CD4-positive, alpha-beta T cell treated with Interleukin-21 for 1 hour (primary cell): Measurements from ENCODE around the gene PLCB4.

Source experiments
- DNase-seq: peaks from one replicate; pipeline ENCODE4 v3.0.0-alpha.2; 2020

PLCB4 gene

GRCh38 chr20:9185511-9185910, 116.6 kb downstream of the PLCB4 start:
- DNase-seq = no peak

- no peak for DNase-seq
Observed at GRCh38 chr20:9186396-9186795, 117.5 kb downstream of the PLCB4 start.

GRCh38 chr20:9195031-9195430, 126.1 kb downstream of the PLCB4 start:
- no peak for DNase-seq

- no peak for DNase-seq
Observed at GRCh38 chr20:9196110-9196509, 127.2 kb downstream of the PLCB4 start.

GRCh38 chr20:9198460-9198859, 129.6 kb downstream of the PLCB4 start:
- DNase-seq = no peak

GRCh38 chr20:9200196-9200595, 131.3 kb downstream of the PLCB4 start:
- DNase-seq = no peak

GRCh38 chr20:9200620-9201019, 131.7 kb downstream of the PLCB4 start:
- DNase-seq = no peak

GRCh38 chr20:9202420-9203080, 133.7 kb downstream of the PLCB4 start:
- no peak for DNase-seq

GRCh38 chr20:9203081-9203447, 134.2 kb downstream of the PLCB4 start:
- no peak for DNase-seq

- DNase-seq = no peak
Observed at GRCh38 chr20:9204979-9205378, 136.1 kb downstream of the PLCB4 start.

GRCh38 chr20:9206486-9206885, 137.6 kb downstream of the PLCB4 start:
- DNase-seq = no peak

GRCh38 chr20:9207253-9207652, 138.4 kb downstream of the PLCB4 start:
- DNase-seq = no peak

GRCh38 chr20:9210356-9210755, 141.5 kb downstream of the PLCB4 start:
- DNase-seq = no peak

- DNase-seq = no peak
Observed at GRCh38 chr20:9211016-9211760, 142.3 kb downstream of the PLCB4 start.

GRCh38 chr20:9212735-9213134, 143.8 kb downstream of the PLCB4 start:
- no peak for DNase-seq

GRCh38 chr20:9214685-9215084, 145.8 kb downstream of the PLCB4 start:
- DNase-seq = no peak

- DNase-seq = no peak
Observed at GRCh38 chr20:9215539-9215938, 146.7 kb downstream of the PLCB4 start.

GRCh38 chr20:9218531-9218961, 149.7 kb downstream of the PLCB4 start:
- DNase-seq = no peak

GRCh38 chr20:9220874-9221547, 152.1 kb downstream of the PLCB4 start:
- DNase-seq = no peak

- no peak for DNase-seq
Observed at GRCh38 chr20:9223296-9223695, 154.4 kb downstream of the PLCB4 start.

- no peak for DNase-seq
Observed at GRCh38 chr20:9225879-9226278, 157.0 kb downstream of the PLCB4 start.

GRCh38 chr20:9227896-9228615, 159.2 kb downstream of the PLCB4 start:
- DNase-seq = no peak

GRCh38 chr20:9228774-9229450, 160.0 kb downstream of the PLCB4 start:
- no peak for DNase-seq
